KOPT-K1 (cell line): ENCODE data around the gene LDLRAD4.
A peak's percentile ranks its signal among the peaks of the same experiment; 100 is the strongest.

Experiments used
- H3K27ac ChIP-seq: fragments of 200-600 bp; sonication (generic); 2 replicates; pipeline ENCODE4 v1.5.1; 2016; ENCODE audit warnings: antibody characterized with exemption, mild to moderate bottlenecking, low read depth, low read length; ENCODE audit not compliant: poor library complexity, severe bottlenecking
- H3K36me3 ChIP-seq: fragments of 200-600 bp; sonication (generic); 2 replicates; pipeline ENCODE4 v1.5.1; 2017; ENCODE audit warnings: antibody characterized with exemption, mild to moderate bottlenecking, low read length, moderate library complexity; ENCODE audit not compliant: insufficient read depth
- H3K9me3 ChIP-seq: fragments of 200-600 bp; sonication (generic); 2 replicates; pipeline ENCODE4 v1.5.1; 2017; ENCODE audit warnings: antibody characterized with exemption, low read length, mild to moderate bottlenecking; ENCODE audit not compliant: insufficient read depth, poor library complexity, severe bottlenecking

LDLRAD4 gene

DNA sequence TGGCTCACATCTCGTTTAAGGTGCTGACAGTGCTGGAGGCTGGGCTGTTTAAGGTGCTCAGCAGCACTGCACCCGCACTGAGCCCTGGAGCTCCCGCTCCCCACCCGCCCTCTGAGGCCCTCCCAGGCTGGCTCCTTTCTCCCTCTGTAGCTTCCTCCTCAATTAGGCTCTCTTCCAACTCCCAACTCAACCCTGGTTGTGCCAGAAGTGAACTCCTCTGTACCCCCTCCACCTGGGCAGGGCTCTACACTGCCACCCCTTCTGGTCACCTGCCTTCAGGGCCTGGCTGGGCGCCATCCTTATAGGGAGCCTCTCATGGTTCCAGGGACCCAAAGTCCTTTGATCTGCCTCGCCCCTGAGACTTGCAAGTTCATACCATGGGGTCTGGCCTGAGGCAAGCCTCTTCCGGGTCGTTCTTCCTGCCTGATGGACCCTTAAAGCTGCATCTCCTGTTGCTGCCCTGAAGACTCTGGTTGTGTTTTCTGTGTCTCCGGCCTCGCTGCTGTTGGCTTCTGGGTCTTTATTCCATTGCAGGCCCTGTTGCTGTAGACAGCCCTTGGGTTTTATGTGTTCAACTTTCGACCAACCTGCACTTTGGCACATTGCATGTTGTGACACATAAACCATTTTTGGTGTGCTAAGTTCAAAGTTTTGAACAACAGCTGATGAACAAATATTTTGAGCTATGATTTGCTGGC is 199.6 kb downstream of the LDLRAD4 start:
- Histone ChIP-seq H3K9me3 (no peaks in the 10 kb centered on the region), H3K36me3 (0 out of 2 replicates have a peak, but pooled peaks cover under 1% of the 10 kb centered on the region), H3K27ac (peak overlapping the region; percentile 36)

DNA sequence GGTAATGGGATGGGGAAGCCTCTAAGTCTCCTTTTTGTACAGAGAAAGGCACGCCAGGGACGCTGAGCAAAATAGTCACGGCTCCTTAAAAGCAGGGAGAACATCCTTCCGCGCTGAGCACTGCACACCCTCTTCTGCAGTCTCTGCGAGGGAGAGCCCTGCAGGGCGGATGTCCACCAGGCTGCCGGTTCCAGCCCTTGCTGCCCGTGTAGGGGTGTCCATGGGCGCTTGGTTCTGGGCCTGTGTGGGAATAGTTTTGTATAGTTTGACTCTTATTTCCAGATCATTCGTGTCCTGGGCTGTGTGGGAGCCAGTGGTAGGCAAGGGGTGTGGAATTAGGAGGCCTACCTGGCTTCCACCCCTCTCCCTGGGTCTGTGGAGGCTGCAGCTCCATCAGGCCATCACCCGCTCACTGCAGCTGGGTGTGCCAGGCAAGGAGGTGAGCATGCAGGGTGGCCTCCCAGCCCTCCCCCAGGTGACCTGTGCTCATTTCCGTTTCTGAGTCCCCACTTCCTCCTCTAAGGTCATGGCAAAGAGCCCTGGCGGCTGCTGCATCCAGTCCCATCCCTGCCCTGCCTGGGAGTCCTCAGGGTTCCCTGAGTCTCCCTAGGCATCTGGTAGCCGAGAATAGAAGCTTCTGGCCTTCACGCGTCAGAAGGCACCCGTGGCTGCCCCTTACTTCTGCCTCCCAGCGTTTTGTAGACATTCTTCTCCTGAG is 202.6 kb downstream of the LDLRAD4 start:
- H3K36me3 ChIP-seq, result no peaks in the 10 kb centered on the region; the same call in 1 of the 2 replicates
- peak overlapping the region; percentile 80 for H3K27ac ChIP-seq
- H3K9me3 ChIP-seq, result no peaks in the 10 kb centered on the region

DNA sequence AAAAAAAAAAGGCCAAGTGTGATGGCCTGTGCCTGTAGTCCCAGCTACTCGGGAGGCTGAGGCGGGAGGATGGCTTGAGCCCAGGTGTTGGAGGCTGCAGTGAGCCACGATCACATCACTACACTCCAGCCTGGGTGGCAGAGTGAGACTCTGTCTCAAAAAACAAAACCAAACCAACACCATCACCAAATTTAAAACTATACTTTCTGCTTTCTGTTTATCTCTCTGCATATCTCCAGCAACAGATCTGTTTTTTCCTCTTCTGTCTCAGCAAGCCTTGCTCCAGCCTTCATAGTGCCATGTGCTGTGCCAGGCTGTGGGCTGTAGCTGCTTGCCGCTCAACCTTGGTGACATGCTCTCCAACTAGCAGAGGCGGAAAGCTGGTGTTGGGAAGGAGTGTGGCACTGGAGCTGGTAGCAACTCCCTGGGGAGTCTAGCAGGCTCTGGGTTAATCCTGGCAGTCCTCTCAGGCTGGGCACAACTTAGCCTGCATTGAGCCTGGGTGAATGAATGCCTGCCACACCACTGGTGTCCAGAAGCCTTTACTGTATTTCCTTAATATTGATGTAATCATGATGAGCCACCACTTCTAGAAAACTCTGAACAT is 204.1 kb downstream of the LDLRAD4 start:
- no peaks in the 10 kb centered on the region for H3K9me3 ChIP-seq
- H3K27ac ChIP-seq, result peak overlapping the region; percentile 80
- H3K36me3 ChIP-seq, result no peaks in the 10 kb centered on the region; the same call in 1 of the 2 replicates

DNA sequence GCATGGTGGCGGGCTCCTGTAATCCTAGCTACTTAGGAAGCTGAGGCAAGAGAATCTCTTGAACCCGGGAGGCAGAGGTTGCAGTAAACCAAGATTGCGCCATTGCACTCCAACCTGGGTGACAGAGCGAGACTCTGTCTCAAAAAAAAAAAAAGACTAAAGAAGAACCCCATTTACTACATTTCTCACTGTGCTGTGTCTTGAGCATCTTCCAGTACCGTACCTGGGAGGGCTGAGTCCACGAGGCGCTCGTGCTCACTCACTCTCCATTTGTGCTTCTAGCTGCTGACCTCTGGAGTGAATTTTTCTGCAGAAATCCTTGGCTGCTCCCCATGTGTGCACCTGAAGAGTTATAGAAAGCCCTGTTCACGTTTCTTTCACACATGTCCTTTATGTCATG is 204.8 kb downstream of the LDLRAD4 start:
- Histone ChIP-seq H3K9me3 (no peaks in the 10 kb centered on the region), H3K36me3 (no peaks in the 10 kb centered on the region; the same call in 1 of the 2 replicates), H3K27ac (peak overlapping the region; percentile 80)

DNA sequence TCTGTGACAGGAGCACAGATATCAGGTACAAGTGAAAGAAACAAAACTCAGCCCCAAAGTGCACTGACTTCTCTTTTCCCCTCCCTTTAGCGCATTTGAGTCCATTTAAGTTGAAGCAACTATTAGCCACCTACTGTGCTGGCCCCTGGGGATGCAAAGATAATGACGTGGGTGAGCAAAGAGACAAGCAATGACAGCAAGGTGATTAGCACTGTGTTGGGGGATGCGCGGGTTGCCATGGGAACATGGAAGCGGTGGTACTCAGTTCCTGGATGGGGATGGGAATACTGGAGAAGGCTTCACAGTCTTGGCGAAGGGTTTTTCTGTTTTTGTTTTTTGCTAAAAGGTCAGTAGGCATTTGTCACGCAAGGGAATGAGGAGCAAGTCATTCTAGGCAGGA is 205.8 kb downstream of the LDLRAD4 start:
- H3K27ac ChIP-seq, result no peak overlapping the region
- H3K9me3 ChIP-seq, result no peaks in the 10 kb centered on the region
- H3K36me3 ChIP-seq, result no peaks in the 10 kb centered on the region; the same call in 1 of the 2 replicates

DNA sequence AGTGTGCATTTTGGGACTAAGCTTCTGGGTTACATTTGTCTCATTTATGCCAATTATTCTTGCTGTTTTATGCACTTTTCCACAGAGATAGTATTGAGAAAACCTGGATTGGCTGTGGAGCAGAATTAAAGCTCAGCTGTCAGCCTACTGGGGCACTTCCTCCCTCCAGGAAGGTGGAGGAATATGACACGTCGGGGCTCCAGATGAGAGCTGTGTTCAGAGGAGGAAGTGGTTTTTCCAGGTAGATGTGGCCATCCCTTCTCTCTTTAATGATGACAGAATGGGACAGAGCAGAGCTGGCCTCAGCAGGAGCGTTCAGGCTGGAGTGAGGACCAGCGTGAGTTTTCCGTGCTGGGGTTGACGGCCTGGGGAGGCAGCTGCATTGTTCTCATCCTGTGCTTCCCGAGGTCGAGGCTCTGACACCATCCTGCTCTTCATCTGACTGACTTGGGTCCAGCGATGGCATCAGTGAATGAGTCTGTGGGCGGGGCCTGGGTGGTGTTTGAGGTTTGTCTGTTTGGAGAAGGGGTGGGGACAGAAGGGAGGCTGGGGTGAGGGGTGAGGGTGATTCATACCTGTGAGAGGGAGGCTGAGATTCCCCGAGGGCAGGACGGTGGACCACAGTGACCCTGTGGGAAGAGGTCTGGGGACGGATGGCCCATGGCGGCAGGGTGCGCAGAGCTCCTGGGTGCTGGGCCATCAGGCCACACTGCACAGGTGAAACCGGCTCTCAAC is 207.0 kb downstream of the LDLRAD4 start:
- H3K36me3 ChIP-seq, result no peaks in the 10 kb centered on the region; the same call in 1 of the 2 replicates
- peak overlapping the region; percentile 51 for H3K27ac ChIP-seq
- H3K9me3 ChIP-seq, result no peaks in the 10 kb centered on the region

DNA sequence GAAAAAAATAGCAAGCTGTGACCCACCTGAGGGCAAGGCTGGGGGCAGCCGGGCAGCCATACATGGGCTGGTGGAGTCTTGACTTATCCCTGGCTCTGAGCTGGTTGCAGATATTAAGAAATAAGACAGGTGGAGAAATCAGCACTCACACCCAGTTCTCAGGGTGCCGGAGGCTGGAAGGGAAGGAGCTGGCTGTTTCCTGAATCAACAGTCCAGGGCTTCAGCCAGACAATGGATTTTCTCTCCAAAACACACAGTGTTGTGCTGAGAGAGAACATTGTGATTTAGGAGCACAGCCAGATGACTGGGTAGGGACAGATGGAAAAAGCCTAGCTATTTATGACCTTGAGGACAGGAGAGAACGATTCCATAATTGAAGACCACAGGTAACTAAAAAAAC is 208.8 kb downstream of the LDLRAD4 start:
- no peaks in the 10 kb centered on the region for H3K9me3 ChIP-seq
- H3K36me3 ChIP-seq, result peaks cover 4% of the 10 kb centered on the region
- H3K27ac ChIP-seq, result no peak overlapping the region

DNA sequence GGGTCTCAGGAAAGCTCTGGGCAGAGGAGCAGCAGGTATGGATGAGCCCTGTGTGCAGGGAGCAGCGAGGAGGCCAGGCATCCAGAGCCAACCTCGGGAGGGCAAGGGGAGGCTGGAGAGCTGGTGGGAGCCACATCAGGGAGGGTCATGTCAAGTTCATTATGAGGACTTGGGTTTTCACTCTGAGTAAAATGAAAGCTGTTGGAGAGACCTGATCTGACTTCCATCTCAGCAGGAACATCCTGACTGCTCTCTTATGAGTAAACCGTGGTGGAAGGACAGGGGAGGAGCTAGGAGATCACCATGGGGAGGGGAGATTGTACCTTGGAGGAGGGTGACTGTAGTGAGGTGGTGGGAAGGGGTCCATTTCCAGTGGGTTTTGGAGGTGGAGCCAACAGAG is 209.8 kb downstream of the LDLRAD4 start:
- Histone ChIP-seq H3K27ac (peak overlapping the region; percentile 46), H3K9me3 (no peaks in the 10 kb centered on the region), H3K36me3 (peaks cover 4% of the 10 kb centered on the region)

DNA sequence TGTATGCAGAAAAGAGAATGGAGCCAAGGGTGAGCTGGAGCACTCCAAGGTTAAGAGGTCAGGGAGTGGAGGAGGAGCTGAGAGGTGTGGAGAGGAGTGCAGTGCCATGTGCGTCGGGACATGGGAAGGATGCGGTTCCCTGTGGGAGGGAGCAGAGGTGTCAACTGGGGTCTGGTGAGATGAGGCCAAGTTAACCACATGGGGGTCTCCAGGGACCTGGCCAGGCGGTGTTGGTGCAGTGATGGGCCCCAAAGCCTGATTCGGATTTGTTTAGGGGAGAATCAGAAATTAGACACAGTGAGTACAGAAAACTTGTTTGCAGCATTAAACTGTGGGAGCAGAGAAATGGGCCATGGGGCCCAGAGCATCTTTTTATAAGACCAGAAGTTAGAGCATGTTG is 210.5 kb downstream of the LDLRAD4 start:
- no peaks in the 10 kb centered on the region for H3K9me3 ChIP-seq
- peaks cover 4% of the 10 kb centered on the region for H3K36me3 ChIP-seq
- H3K27ac ChIP-seq, result peak overlapping the region; percentile 46

DNA sequence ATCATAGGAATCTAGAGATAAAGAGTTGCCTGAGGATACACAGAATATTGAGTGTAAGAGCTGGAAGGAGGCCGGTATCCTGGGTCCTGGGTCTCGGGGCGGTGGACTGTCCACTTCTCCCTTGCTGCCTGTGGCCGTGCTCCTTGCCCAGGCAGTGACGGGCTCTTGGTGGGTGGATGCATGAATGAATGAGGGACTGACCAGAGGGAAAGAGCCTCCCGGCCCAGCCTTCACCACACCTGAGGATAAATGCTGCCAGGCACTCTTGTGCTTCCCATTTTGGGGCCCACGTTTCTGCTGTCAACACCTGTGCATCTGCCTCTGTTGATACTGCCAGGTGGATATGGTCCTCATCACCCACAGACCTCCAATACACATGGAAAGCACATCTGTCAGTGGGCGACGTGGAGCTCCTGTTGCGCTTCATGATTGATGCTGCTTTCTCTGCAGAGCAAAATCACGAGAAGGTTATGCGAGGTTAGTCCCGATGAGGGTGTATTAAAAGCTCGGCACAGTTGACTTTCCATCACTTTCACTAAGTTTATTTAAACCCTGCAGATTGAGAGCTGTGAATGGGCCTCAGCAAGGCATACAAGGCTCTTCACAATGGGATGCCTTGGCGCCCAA is 211.4 kb downstream of the LDLRAD4 start:
- no peaks in the 10 kb centered on the region for H3K9me3 ChIP-seq
- H3K36me3 ChIP-seq, result peaks cover 4% of the 10 kb centered on the region
- H3K27ac ChIP-seq, result peak overlapping the region; percentile 27

DNA sequence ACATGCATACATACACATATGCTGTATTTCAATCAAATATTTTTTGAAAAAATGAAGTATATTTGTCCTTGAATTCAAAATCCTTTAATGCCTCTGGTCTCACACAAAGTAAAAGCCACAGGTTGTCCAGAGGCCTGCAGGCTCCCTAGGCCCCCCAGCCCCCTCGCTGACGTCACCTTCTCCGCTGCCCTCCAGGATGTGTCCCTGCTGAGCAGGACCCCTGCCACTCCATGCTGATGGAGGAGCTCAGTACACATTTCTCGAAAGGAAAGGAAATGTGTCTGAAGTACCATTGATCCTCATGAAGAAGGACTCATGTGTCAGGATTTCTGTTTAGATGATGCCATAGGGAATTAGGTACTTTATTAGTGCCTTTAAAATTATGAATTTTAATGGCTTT is 212.1 kb downstream of the LDLRAD4 start:
- peaks cover 4% of the 10 kb centered on the region for H3K36me3 ChIP-seq
- no peaks in the 10 kb centered on the region for H3K9me3 ChIP-seq
- peak overlapping the region; percentile 27 for H3K27ac ChIP-seq

DNA sequence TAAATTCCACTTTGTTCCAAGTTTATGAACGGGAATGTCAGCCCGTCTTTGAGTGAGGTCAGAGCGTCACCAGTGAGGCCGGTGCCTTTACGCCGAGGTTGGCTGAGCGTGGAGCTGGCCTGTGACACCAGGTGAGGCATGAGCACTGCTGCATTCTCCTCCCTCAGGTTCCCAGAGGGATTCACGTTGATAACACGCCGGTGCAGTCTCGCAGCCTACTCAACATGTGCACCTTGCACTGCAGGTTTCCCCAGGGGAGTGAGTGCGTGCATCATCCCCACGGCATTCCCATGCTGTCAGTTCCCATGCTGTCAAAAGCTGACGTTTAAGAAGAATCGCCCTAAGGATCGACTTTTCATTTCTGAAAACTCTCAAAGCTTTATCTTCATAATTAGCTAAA is 213.3 kb downstream of the LDLRAD4 start:
- Histone ChIP-seq H3K27ac (no peak overlapping the region), H3K9me3 (no peaks in the 10 kb centered on the region), H3K36me3 (peaks cover 4% of the 10 kb centered on the region)

DNA sequence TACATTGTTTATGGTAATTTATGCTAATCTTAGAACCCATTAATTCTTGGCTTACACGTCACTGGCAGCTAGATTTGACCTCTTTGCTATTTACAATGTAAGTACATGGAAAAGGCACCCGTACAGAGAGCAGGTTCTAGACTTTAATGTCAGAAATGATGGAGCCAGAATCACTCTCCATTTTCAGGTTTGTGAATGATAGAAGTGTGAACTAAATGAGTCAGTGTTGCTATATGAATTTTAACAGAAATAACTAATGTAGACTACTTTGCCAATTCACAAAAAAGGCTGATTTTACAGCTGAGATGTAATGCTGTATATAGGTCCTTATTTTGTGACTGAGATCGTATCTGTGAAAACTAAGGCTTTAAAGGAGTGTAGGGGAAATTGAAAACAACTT is 214.6 kb downstream of the LDLRAD4 start:
- H3K9me3 ChIP-seq, result no peaks in the 10 kb centered on the region

DNA sequence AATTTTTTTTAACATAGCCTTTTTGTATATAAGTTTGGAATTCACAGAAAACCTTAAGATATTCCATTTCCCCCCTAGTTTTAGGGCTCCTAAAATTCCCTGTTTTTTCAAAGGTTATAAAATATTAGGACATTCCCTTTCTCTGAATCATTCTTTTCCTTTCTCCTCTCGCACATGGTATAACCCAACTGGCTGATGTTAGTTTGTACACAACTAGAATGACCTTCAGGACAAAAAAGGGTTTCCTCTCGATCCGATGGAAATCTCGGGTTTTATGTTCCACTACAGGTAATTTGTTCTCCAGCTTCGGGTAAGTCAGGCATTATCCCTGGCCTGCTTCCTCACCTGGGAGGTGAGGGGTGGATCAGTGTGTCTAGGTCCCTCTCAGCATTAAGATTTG is 215.1 kb downstream of the LDLRAD4 start:
- Histone ChIP-seq H3K27ac (peak overlapping the region; percentile 98), H3K36me3 (peaks cover 4% of the 10 kb centered on the region), H3K9me3 (no peaks in the 10 kb centered on the region)

More for the DNA sequence above, 214.6 kb downstream of the LDLRAD4 start:
- Histone ChIP-seq H3K36me3 (peaks cover 4% of the 10 kb centered on the region), H3K27ac (peak overlapping the region; percentile 98)
